Lower leg skin (tissue), 3 donors: ENCODE results near the gene TREH.

Experiments
- CTCF ChIP-seq, 3 donors: fragments of 450-650 bp; IDR thresholded peaks; one replicate each; pipeline ENCODE4 v1.5.1; 2016; ENCODE audit warnings: antibody characterized with exemption in 3 of 3, mild to moderate bottlenecking in 3 of 3, moderate library complexity in 2 of 3
- POLR2A ChIP-seq, 2 donors: fragments of 450-650 bp; IDR thresholded peaks; one replicate each; pipeline ENCODE4 v1.6.1; 2016 to 2017; ENCODE audit warnings: antibody characterized with exemption in 2 of 2, mild to moderate bottlenecking in 1 of 2, moderate library complexity in 1 of 2

DNA sequence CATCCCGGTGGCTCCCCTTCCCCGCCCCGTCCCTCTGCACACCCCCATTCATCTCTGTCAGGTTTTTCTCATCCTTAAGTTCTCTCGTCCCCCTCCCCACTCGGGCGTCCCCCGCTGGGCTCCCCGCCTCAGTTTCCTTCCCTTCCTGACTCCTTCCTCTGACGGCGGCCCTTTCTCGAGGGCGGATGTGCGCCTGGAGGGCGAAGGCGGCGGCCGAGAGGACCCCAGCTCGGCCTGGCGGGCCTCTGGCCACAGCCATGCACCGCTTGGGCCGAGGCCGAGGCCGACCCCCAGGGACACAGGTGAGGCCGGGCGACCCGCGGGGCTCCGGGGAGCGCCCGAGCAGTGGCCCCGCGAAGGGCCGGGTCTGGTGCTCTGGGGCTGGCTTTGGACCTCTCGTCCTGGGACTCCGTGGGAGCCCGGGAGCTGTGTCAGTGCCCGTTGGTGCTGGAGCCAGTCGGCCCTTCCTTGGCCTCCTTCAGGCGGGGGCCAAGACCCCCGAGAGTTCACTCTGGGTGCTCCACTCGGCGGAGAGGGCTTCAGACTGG is 69.2 kb downstream of the TREH start:
- TF ChIP-seq CTCF (IDR thresholded peaks at IDR 0.05): no peak
- no peak for TF ChIP-seq POLR2A (IDR thresholded peaks at IDR 0.05)
